GM21528 (cell line): Measurements from ENCODE around the gene FAR2.
"Not testable (repeated sequence)": the region's sequence is repeated elsewhere in the genome, so short reads cannot be mapped to it uniquely, and the experiment has no call there.

Experiments
- ATAC-seq: cut with Tn5 transposase; IDR thresholded peaks from one replicate; pipeline ENCODE4 v1.9.1; 2021; ENCODE audit warnings: mild to moderate bottlenecking, moderate library complexity; ENCODE audit not compliant: unreplicated experiment, low FRiP score

Gene FAR2

GRCh38 chr12:29148911-29149690, at the start of gene FAR2:
Gene FAR2, plus strand, starts transcription at chr12:29149278. Its CDS starts 121,172 bp downstream, at chr12:29270450.
- ATAC-seq = peak; percentile 49

- no peak for ATAC-seq
These were observed 46.3 kb upstream of the FAR2 start for GRCh38 chr12:29102741-29103140.

GRCh38 chr12:29103539-29103974, 45.5 kb upstream of the FAR2 start:
- ATAC-seq = peak; percentile 97

GRCh38 chr12:29104516-29104915, 44.6 kb upstream of the FAR2 start:
- no peak for ATAC-seq

- peak; percentile 80 for ATAC-seq
These were observed 38.3 kb upstream of the FAR2 start for GRCh38 chr12:29110506-29111442.

GRCh38 chr12:29113101-29113500, 36.0 kb upstream of the FAR2 start:
- no peak for ATAC-seq

- ATAC-seq = no peak
These were observed 32.7 kb upstream of the FAR2 start for GRCh38 chr12:29116414-29116813.

- ATAC-seq = no peak
These were observed 17.5 kb upstream of the FAR2 start for GRCh38 chr12:29131539-29131938.

GRCh38 chr12:29132316-29132715, 16.8 kb upstream of the FAR2 start:
- no peak for ATAC-seq

- ATAC-seq = no peak
These were observed 15.9 kb upstream of the FAR2 start for GRCh38 chr12:29133181-29133580.

GRCh38 chr12:29133680-29134079, 15.4 kb upstream of the FAR2 start:
- no peak for ATAC-seq

- not testable (repeated sequence) for ATAC-seq
These were observed 10.8 kb upstream of the FAR2 start for GRCh38 chr12:29138256-29138655.

GRCh38 chr12:29138855-29139254, 10.2 kb upstream of the FAR2 start:
- not testable (repeated sequence) for ATAC-seq

GRCh38 chr12:29145372-29146170, 3.5 kb upstream of the FAR2 start:
- no peak for ATAC-seq

GRCh38 chr12:29146196-29146595, 2.9 kb upstream of the FAR2 start:
- ATAC-seq = no peak

GRCh38 chr12:29147731-29148595, 1.1 kb upstream of the FAR2 start:
- no peak for ATAC-seq

GRCh38 chr12:29148596-29148910, 525 bp upstream of the FAR2 start:
- ATAC-seq = no peak

- ATAC-seq = peak; percentile 10
These were observed 708 bp downstream of the FAR2 start for GRCh38 chr12:29149691-29150281.

GRCh38 chr12:29150462-29150861, 1.4 kb downstream of the FAR2 start:
- ATAC-seq = no peak
